HG02840 (cell line): Measurements from ENCODE around the gene MAP6D1.

Experiments used
- ATAC-seq: cut with Tn5 transposase; IDR thresholded peaks from one replicate; pipeline ENCODE4 v1.9.1; 2021; ENCODE audit warnings: mild to moderate bottlenecking, moderate library complexity, moderate number of reproducible peaks; ENCODE audit not compliant: unreplicated experiment, low FRiP score

Gene MAP6D1

DNA sequence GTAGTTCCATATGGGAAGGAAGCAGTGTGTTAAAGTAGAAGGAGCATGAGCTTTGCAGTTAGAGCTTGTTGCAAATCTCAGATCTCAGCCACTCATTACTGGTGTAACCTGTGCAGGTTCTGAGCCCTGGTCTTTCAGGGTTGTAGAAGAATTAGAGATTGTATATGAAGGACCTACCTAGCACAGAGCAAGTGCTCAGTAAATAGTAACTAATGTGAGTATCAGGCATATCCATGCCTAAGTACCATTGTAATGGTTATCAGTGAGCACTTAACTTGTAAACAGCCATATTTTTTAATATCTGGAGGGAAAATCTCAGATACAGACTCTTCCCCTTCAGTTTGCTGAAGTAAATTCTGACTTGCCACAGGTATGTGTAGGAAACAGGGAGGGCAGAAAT is 59.3 kb downstream of the MAP6D1 start:
- ATAC-seq, result no peak
